GM12878 (cell line): ENCODE data around the gene CCDC187. TPM values are rescaled to one million over a fixed set of nuclear protein-coding genes. Genes with fewer than 3 reads are reported as not detected.

Source experiments
- ASH2L ChIP-seq: fragments of 300-600, 200-600 bp; sonication (generic); IDR thresholded peaks from 2 replicates; pipeline ENCODE4 v1.6.1; 2017; ENCODE audit warnings: low read depth, mild to moderate bottlenecking, borderline replicate concordance
- BCL3 ChIP-seq: IDR thresholded peaks from 2 replicates; pipeline ENCODE4 v1.6.1; 2011; ENCODE audit warnings: borderline replicate concordance, low read depth, mild to moderate bottlenecking, moderate library complexity, low read length; ENCODE audit not compliant: insufficient read depth, poor library complexity, severe bottlenecking
- CTCF ChIP-seq, 3 experiments: IDR thresholded peaks in 2 of 3; conservative IDR thresholded peaks in 1 of 3; 2 replicates each; pipeline ENCODE4 v1.5.1; 2011; ENCODE audit warnings: low read depth in 3 of 3, low read length in 3 of 3, mild to moderate bottlenecking in 3 of 3, control low read depth in 2 of 3, moderate library complexity in 2 of 3, inconsistent platforms in 1 of 3, mixed read lengths in 1 of 3; ENCODE audit not compliant: control insufficient read depth in 2 of 3, insufficient read depth in 1 of 3; ENCODE audit errors: extremely low read depth in 1 of 3
- DPF2 ChIP-seq: fragments of 450-650 bp; IDR thresholded peaks from 2 replicates; pipeline ENCODE4 v1.6.1; 2017; ENCODE audit warnings: mild to moderate bottlenecking
- RAD51 ChIP-seq: fragments of 450-650 bp; IDR thresholded peaks from 2 replicates; pipeline ENCODE4 v1.6.1; 2016; ENCODE audit warnings: moderate library complexity, mild to moderate bottlenecking, inconsistent platforms
- RELA ChIP-seq: fragments of 450-650 bp; IDR thresholded peaks from 2 replicates; pipeline ENCODE4 v1.8.0; 2014; ENCODE audit warnings: borderline replicate concordance; ENCODE audit not compliant: partially characterized antibody
- SMAD5 ChIP-seq: IDR thresholded peaks from 2 replicates; pipeline ENCODE4 v1.6.1; 2016; ENCODE audit warnings: antibody characterized with exemption, low read depth
- SMC3 ChIP-seq: IDR thresholded peaks from 2 replicates; pipeline ENCODE4 v1.6.1; 2011; ENCODE audit warnings: low read length, improper control_type of control experiment, borderline replicate concordance
- TAF1 ChIP-seq: IDR thresholded peaks from 2 replicates; pipeline ENCODE4 v1.6.1; 2011; ENCODE audit warnings: mild to moderate bottlenecking, low read depth, low read length, borderline replicate concordance
- ZNF24 ChIP-seq: fragments of 450-650 bp; IDR thresholded peaks from 2 replicates; pipeline ENCODE4 v1.6.1; 2017; ENCODE audit warnings: antibody characterized with exemption, mild to moderate bottlenecking
- polyA plus RNA-seq, 11 experiments: library from polyadenylated mRNA; depleted of rRNA in 4 of 11; unstranded in 6 of 11; stranded (reverse) in 5 of 11; fragments of >200 nt; fragmentation: Nextera tagmentation in 4 of 11; fragmentation: Illumina TruSeq in 1 of 11; extraction: Ambion mirVana in 4 of 11; extraction: Trizol in 1 of 11; gene quantifications; 1 replicate in 1 of 11; 2 replicates in 10 of 11; pipeline versions ENCODE4 v1.2.1 to v1.2.3, GENCODE V29; 2011 to 2016; ENCODE audit warnings: inconsistent platforms in 2 of 11, missing spikeins in 2 of 11, low read depth in 1 of 11
- total RNA-seq, 4 experiments: library from RNA; depleted of rRNA in 3 of 4; stranded (reverse); fragments of >200 nt in 3 of 4; fragmentation: Illumina TruSeq in 1 of 4; extraction: Trizol in 1 of 4; gene quantifications; 2 replicates each; pipeline versions ENCODE4 v1.2.1 to v1.2.3, GENCODE V29; 2013 to 2021
- TF ChIP-seq, protein P1 (sequence below): fragments of 450-650 bp; formaldehyde crosslinking; IDR thresholded peaks from 2 replicates; pipeline ENCODE4 v1.4.0; 2020; ENCODE audit warnings: mild to moderate bottlenecking, moderate library complexity
- TF ChIP-seq, protein P2 (sequence below): fragments of 450-650 bp; IDR thresholded peaks from 2 replicates; pipeline ENCODE4 v1.6.1; 2016; ENCODE audit warnings: mild to moderate bottlenecking, moderate library complexity, borderline replicate concordance
- TF ChIP-seq, protein P3 (sequence below): fragments of 450-650 bp; IDR thresholded peaks from 2 replicates; pipeline ENCODE4 v1.6.1; 2018; ENCODE audit warnings: mild to moderate bottlenecking, low read depth, moderate library complexity; ENCODE audit not compliant: partially characterized antibody

The CCDC187 gene
- total and polyA plus RNA-seq, 10 of the 15 experiments (the other 5 are each of a cell fraction or from before 2014, with no cell fraction given) = 0.04 to 0.23 (median 0.04) TPM; not detected in 7

DNA sequence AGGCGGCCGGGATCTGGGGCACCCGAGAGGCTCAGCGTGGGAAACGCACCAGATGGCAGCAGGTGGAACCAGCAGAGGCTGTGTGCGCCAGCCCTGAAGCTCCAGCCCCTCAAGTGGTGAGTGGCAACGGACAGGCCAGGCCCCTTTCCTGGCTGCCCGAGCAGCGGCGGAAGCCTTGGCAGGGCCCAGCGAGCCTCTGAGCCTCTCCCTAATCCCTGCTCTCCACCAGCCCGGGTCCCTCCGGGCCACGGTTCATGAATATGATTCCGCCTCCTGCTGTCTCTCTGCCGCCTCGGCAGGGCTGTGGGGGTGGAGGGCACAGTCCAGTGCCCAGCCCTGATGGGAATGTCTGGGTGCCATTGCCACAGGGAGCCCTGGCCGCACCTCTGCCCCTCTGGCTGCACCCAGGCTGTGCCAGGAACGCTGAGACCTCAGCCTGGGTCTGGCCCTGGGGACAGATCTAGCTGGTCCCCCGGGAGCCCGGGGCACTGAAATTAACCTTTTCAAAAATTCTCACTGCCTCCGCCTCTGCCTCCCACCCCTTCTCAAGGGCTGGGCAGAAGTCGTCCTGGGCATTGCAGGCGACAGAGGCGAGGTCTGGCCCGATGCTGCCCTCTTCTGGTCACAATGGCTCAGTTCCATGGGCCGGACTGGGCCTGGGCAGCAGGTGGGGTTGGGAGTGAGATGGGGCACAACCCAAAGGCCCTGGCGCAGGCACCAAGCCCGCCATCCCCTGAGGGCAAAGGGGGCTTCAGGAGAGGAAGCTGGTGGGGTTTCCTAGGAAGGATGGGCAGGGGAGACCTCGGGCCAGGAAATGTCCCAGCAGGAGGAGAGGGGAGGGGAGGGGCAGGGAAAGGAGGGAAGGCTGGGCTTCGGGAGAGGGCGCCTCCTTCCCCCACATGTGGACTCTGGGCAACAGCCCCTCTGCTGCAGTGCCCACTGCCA is 20.3 kb downstream of the CCDC187 start (continued):
- TF ChIP-seq, protein P1, sequence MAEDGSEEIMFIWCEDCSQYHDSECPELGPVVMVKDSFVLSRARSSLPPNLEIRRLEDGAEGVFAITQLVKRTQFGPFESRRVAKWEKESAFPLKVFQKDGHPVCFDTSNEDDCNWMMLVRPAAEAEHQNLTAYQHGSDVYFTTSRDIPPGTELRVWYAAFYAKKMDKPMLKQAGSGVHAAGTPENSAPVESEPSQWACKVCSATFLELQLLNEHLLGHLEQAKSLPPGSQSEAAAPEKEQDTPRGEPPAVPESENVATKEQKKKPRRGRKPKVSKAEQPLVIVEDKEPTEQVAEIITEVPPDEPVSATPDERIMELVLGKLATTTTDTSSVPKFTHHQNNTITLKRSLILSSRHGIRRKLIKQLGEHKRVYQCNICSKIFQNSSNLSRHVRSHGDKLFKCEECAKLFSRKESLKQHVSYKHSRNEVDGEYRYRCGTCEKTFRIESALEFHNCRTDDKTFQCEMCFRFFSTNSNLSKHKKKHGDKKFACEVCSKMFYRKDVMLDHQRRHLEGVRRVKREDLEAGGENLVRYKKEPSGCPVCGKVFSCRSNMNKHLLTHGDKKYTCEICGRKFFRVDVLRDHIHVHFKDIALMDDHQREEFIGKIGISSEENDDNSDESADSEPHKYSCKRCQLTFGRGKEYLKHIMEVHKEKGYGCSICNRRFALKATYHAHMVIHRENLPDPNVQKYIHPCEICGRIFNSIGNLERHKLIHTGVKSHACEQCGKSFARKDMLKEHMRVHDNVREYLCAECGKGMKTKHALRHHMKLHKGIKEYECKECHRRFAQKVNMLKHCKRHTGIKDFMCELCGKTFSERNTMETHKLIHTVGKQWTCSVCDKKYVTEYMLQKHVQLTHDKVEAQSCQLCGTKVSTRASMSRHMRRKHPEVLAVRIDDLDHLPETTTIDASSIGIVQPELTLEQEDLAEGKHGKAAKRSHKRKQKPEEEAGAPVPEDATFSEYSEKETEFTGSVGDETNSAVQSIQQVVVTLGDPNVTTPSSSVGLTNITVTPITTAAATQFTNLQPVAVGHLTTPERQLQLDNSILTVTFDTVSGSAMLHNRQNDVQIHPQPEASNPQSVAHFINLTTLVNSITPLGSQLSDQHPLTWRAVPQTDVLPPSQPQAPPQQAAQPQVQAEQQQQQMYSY (CRISPR knock-in tag) = no peak
- TF ChIP-seq RAD51 (no peak), SMC3 (peak; percentile 80), ASH2L (no peak), RELA (peak; percentile 35), SMAD5 (no peak), BCL3 (no peak), ZNF24 (no peak), CTCF (IDR thresholded peaks at IDR 0.05 in 2 of 3, conservative IDR thresholded peaks at IDR 0.05 in 1 of 3; ENCODE audit: control insufficient read depth in 2 of 3, extremely low read depth in 1 of 3, insufficient read depth in 1 of 3, low read depth in 3 of 3, low read length in 3 of 3) (peak; percentile 88 to 93 (median 91)), DPF2 (0 out of 2 replicates have a peak, but pooled peaks have one; percentile 19), TAF1 (no peak)
- TF ChIP-seq, protein P2, sequence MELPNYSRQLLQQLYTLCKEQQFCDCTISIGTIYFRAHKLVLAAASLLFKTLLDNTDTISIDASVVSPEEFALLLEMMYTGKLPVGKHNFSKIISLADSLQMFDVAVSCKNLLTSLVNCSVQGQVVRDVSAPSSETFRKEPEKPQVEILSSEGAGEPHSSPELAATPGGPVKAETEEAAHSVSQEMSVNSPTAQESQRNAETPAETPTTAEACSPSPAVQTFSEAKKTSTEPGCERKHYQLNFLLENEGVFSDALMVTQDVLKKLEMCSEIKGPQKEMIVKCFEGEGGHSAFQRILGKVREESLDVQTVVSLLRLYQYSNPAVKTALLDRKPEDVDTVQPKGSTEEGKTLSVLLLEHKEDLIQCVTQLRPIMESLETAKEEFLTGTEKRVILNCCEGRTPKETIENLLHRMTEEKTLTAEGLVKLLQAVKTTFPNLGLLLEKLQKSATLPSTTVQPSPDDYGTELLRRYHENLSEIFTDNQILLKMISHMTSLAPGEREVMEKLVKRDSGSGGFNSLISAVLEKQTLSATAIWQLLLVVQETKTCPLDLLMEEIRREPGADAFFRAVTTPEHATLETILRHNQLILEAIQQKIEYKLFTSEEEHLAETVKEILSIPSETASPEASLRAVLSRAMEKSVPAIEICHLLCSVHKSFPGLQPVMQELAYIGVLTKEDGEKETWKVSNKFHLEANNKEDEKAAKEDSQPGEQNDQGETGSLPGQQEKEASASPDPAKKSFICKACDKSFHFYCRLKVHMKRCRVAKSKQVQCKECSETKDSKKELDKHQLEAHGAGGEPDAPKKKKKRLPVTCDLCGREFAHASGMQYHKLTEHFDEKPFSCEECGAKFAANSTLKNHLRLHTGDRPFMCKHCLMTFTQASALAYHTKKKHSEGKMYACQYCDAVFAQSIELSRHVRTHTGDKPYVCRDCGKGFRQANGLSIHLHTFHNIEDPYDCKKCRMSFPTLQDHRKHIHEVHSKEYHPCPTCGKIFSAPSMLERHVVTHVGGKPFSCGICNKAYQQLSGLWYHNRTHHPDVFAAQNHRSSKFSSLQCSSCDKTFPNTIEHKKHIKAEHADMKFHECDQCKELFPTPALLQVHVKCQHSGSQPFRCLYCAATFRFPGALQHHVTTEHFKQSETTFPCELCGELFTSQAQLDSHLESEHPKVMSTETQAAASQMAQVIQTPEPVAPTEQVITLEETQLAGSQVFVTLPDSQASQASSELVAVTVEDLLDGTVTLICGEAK = no peak
- TF ChIP-seq, protein P3, sequence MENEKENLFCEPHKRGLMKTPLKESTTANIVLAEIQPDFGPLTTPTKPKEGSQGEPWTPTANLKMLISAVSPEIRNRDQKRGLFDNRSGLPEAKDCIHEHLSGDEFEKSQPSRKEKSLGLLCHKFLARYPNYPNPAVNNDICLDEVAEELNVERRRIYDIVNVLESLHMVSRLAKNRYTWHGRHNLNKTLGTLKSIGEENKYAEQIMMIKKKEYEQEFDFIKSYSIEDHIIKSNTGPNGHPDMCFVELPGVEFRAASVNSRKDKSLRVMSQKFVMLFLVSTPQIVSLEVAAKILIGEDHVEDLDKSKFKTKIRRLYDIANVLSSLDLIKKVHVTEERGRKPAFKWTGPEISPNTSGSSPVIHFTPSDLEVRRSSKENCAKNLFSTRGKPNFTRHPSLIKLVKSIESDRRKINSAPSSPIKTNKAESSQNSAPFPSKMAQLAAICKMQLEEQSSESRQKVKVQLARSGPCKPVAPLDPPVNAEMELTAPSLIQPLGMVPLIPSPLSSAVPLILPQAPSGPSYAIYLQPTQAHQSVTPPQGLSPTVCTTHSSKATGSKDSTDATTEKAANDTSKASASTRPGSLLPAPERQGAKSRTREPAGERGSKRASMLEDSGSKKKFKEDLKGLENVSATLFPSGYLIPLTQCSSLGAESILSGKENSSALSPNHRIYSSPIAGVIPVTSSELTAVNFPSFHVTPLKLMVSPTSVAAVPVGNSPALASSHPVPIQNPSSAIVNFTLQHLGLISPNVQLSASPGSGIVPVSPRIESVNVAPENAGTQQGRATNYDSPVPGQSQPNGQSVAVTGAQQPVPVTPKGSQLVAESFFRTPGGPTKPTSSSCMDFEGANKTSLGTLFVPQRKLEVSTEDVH = no peak
